GM21381 (cell line): ENCODE results near the gene SLC12A7.
"Not testable (repeated sequence)": the region's sequence is repeated elsewhere in the genome, so short reads cannot be mapped to it uniquely, and the experiment has no call there.

Source experiments
- ATAC-seq: cut with Tn5 transposase; IDR thresholded peaks from one replicate; pipeline ENCODE4 v1.9.1; 2021; ENCODE audit warnings: mild to moderate bottlenecking, moderate library complexity; ENCODE audit not compliant: unreplicated experiment

SLC12A7 gene

GRCh38 chr5:1027631-1028441 is 84.0 kb downstream of the SLC12A7 start:
- no peak for ATAC-seq

- ATAC-seq: no peak
Observed at GRCh38 chr5:1026700-1027621, 84.9 kb downstream of the SLC12A7 start.

DNA sequence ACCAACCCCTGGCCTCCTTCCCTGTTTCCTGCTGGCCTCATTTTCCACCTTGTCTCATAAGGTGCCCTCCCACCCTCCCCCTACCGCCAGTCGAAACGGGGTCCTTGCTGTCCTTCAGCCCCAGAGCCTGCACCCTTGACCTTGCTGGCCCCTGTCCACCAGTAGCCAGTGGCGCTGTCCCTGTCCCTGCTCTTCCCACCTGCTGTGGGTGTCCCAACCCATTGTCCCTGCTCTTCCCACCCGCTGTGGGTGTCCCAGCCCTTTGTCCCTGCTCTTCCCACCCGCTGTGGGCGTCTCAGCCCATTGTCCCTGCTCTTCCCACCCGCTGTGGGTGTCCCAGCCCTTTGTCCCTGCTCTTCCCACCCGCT is 89.9 kb downstream of the SLC12A7 start:
- ATAC-seq: not testable (repeated sequence)

GRCh38 chr5:1021136-1021968 is 90.5 kb downstream of the SLC12A7 start:
- no peak for ATAC-seq

DNA sequence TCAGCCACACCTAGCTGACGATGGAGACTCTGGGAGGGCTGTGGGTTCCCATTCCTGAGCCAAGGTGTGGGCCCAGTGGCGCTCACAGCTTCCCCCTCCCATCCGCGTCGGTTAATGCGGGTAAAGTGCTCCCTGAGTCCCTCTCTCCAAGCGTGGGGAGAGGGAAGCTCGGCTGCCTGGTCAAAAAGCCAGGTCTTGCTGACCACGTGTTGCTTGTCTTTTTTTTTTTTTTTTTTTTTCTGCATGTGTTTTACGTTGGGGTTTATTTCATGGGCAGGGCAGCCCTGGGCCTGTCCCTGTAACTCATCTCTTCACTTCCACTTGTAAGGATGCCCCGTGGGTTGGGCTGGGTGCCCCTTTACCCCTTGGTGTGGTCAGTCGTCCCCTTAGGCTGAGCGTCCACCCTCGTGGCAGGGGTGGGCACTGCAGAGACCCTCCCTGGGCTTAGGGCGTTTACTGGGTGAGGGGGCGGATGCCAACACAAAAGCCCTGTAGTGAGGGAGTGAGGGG is 91.4 kb downstream of the SLC12A7 start:
- ATAC-seq: no peak

- ATAC-seq: no peak
Observed at GRCh38 chr5:1019001-1019905, 92.6 kb downstream of the SLC12A7 start.

GRCh38 chr5:1018596-1018995 is 93.3 kb downstream of the SLC12A7 start:
- ATAC-seq: no peak

- no peak for ATAC-seq
Observed at GRCh38 chr5:1017691-1018455, 94.0 kb downstream of the SLC12A7 start.

GRCh38 chr5:1017056-1017455 is 94.8 kb downstream of the SLC12A7 start:
- no peak for ATAC-seq

GRCh38 chr5:1016476-1016875 is 95.4 kb downstream of the SLC12A7 start:
- ATAC-seq: no peak

DNA sequence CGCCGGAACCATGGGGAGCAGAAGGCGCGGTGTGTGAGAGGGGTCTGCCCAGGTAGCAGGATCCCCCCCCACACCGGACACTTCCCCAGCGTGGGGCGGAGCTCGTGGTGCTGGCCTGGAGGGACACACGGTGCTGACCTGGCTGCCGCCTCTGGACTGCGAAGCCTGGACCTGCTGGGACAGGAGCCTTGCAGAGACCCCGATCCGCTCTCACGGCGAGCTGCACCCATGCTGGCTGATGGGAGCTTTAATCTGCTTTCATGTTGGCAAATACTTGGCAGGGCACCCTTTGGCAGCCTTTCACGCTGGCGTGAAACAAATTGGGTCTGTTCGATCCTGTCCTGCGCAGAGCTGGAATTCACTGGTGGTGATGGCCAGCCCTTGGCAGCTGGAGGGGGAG is 95.8 kb downstream of the SLC12A7 start:
- no peak for ATAC-seq

GRCh38 chr5:1015507-1015906 is 96.4 kb downstream of the SLC12A7 start:
- no peak for ATAC-seq

DNA sequence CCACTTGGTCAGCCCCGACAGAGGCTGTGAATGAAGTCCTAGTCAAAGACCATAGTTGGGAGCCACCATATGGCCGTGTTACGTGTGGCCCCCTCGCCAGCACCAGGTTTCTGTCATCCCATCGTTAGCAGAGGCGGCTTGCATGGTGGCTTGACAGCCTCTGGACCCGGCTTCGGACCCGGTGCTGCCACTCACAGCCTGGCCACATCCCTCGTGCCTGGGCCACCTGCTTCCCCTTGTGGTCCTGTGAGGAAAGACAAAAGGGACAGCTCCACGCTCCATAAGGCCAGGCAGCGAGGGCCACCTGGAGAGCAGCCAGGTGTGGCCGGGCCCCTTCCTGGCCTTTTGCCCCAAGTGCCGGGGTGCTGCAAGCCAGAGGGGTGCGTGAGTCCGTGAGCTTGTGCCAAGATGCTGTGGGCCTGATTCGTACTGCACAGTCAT is 97.1 kb downstream of the SLC12A7 start:
- no peak for ATAC-seq

DNA sequence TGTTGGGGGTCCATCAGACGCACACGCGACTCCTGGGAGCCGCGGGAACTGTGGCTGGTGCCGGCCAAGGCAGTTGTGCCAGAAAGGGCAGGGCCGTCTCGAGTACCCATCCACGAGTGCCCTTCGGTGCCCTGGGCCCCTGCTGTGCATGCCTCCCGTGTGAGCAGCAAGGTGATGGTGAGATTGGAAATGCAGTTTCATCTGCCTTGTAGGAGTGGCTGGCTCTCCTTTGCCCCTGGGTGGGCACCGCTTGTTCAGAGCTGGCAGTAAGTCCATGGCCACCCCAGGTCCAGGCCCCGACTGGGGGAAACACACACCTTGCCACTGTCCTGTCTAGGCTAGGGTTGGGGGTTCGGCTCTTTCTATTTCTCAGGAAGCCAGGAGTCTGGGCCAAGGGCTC is 97.5 kb downstream of the SLC12A7 start:
- no peak for ATAC-seq

DNA sequence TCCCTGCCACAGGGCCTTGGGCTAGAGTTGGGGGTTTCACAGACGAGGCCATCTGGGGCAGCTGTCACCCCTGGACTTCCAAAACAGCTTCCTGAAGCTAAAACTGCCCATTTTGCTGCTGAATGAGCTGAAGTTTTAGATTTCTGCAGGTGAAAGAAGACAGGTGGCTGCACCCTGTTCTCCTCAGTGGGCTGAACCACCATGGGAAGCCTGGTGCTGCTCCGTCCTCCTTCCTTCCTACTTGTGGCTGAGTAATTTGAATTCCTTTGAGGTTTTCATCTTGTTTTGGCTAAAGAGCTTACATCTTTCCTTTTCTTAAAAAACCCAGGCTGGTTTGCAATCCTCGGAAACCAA is 97.9 kb downstream of the SLC12A7 start:
- ATAC-seq: no peak

DNA sequence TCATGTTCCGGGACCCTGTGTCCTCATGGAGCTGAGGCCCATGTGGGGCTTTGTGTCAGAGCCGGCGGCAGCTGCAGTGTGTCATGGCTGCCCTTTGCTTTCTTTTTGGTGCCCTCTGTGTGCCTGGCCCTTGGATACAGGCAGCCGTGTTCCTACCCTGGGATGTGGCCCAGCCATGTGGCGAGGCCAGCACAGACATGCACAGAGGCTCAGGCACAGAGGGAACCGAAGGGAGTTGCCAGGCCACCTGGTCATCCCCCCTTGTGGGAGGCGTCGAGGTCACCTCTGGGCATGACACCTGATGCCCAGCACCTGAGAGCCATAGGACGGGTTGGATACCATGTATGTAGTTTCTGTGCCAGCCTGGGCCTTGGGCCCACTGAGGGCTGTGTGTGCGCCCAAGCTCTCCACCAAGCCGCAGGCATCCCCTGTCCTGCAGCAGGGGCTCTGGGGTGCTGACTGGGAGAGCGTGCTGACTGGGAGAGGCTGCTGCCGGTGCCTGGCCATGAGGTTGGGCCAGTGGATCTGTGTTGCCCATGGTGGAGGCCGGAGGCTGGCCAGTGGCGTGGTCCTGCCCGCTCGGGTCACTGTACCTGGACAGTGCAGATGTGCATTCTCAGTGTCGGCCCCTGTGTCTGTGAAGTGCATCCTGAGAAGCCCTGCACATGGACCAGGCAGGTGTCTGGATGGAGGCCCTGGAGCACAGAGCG is 98.5 kb downstream of the SLC12A7 start:
- no peak for ATAC-seq

DNA sequence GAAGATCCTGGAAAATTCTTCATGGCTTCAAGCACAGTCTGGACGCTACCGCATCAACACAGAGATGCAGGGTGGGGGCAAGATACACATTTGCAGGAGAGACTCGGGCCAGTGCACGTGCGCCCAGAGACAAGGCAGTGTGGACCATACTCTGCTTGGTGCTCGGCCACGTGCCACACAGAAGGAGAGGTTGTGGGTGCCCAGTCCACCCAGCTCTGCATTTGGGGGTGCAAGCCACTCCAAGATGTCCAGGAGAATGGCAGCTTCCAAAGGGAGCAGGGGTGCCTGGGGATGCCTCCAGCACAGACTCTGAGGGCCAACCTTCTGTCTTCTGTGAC is 99.0 kb downstream of the SLC12A7 start:
- no peak for ATAC-seq

- no peak for ATAC-seq
Observed at GRCh38 chr5:1012313-1012841, 99.5 kb downstream of the SLC12A7 start.
